HEK293 (cell line): ENCODE results near the gene TMEM185A.

Experiments
- CTCF ChIA-PET: fragments of 350-600 bp; formaldehyde crosslinking; extraction: SDS; loops from one replicate; lab custom pipeline; 2021; ENCODE audit warnings: antibody characterized with exemption; lab: Yijun Ruan, JAX
- POLR2A ChIA-PET: fragments of 300-600 bp; formaldehyde crosslinking; extraction: SDS; loops from one replicate; lab custom pipeline; 2020; ENCODE audit warnings: antibody characterized with exemption, inconsistent platforms; lab: Yijun Ruan, JAX
- H3K27ac ChIP-seq: fragments of 200-500 bp; sonication (Bioruptor generic); 2 replicates; pipeline ENCODE4 v1.5.1; 2014; ENCODE audit warnings: low read depth, low read length, control low read depth, inconsistent platforms; ENCODE audit errors: extremely low read depth
- H3K36me3 ChIP-seq, 2 experiments: fragments of 200-500 bp in 1 of 2; sonication (Bioruptor generic) in 1 of 2; 1 replicate in 1 of 2; 2 replicates in 1 of 2; pipeline ENCODE4 v1.5.1; 2014 to 2017; ENCODE audit warnings: inconsistent platforms in 2 of 2, low read length in 2 of 2; ENCODE audit not compliant: control insufficient read depth in 2 of 2, insufficient read depth in 1 of 2
- H3K4me1 ChIP-seq: fragments of 200-500 bp; sonication (Bioruptor generic); 2 replicates; pipeline ENCODE4 v1.5.1; 2014; ENCODE audit warnings: mild to moderate bottlenecking, low read length, inconsistent platforms; ENCODE audit not compliant: control insufficient read depth, insufficient read depth
- H3K4me3 ChIP-seq: 2 replicates; pipeline ENCODE4 v1.5.1; 2011; ENCODE audit warnings: low read depth, mild to moderate bottlenecking, control low read depth, low read length, moderate library complexity
- H3K9me3 ChIP-seq: fragments of 200-500 bp; sonication (Bioruptor generic); 2 replicates; pipeline ENCODE4 v1.5.1; 2014; ENCODE audit warnings: low read depth, low read length, inconsistent platforms; ENCODE audit not compliant: control insufficient read depth, insufficient read depth
- BCL11B ChIP-seq: fragments of 450-650 bp; formaldehyde crosslinking; IDR thresholded peaks from 2 replicates; pipeline ENCODE4 v1.5.1; 2016; ENCODE audit warnings: low read depth, missing biosample characterization, missing genetic modification characterization
- FEZF1 ChIP-seq: fragments of 450-650 bp; formaldehyde crosslinking; IDR thresholded peaks from 2 replicates; pipeline ENCODE4 v1.5.1; 2016; ENCODE audit warnings: missing biosample characterization, missing genetic modification characterization
- GLI2 ChIP-seq: fragments of 450-650 bp; formaldehyde crosslinking; IDR thresholded peaks from 2 replicates; pipeline ENCODE4; 2017; ENCODE audit warnings: missing biosample characterization, missing genetic modification characterization, low read depth, borderline replicate concordance
- OSR2 ChIP-seq: fragments of 450-650 bp; formaldehyde crosslinking; IDR thresholded peaks from 2 replicates; pipeline ENCODE4 v1.5.1; 2016; ENCODE audit warnings: missing biosample characterization, missing genetic modification characterization
- OVOL3 ChIP-seq: fragments of 450-650 bp; formaldehyde crosslinking; IDR thresholded peaks from 2 replicates; pipeline ENCODE4 v1.5.1; 2016; ENCODE audit warnings: missing biosample characterization, missing genetic modification characterization
- YY2 ChIP-seq: fragments of 450-650 bp; formaldehyde crosslinking; IDR thresholded peaks from 2 replicates; pipeline ENCODE4 v1.5.1; 2016; ENCODE audit warnings: missing biosample characterization, missing genetic modification characterization
- ZBTB8A ChIP-seq: fragments of 450-650 bp; formaldehyde crosslinking; IDR thresholded peaks from 2 replicates; pipeline ENCODE4 v1.5.1; 2016; ENCODE audit warnings: missing biosample characterization, missing genetic modification characterization
- ZFHX2 ChIP-seq: fragments of 450-650 bp; formaldehyde crosslinking; conservative IDR thresholded peaks from 2 replicates; pipeline ENCODE4 v1.5.1; 2016; ENCODE audit warnings: missing biosample characterization, missing genetic modification characterization
- ZIC2 ChIP-seq: fragments of 450-650 bp; formaldehyde crosslinking; IDR thresholded peaks from 2 replicates; pipeline ENCODE4 v1.5.1; 2016; ENCODE audit warnings: missing biosample characterization, missing genetic modification characterization
- ZNF114 ChIP-seq: fragments of 450-650 bp; formaldehyde crosslinking; IDR thresholded peaks from 2 replicates; pipeline ENCODE4 v1.5.0; 2017; ENCODE audit warnings: missing biosample characterization, missing genetic modification characterization
- ZNF202 ChIP-seq: fragments of 450-650 bp; formaldehyde crosslinking; IDR thresholded peaks from 2 replicates; pipeline ENCODE4 v1.5.1; 2016; ENCODE audit warnings: missing biosample characterization, missing genetic modification characterization, borderline replicate concordance
- ZNF221 ChIP-seq: fragments of 450-650 bp; formaldehyde crosslinking; IDR thresholded peaks from 2 replicates; pipeline ENCODE4 v1.5.1; 2017; ENCODE audit warnings: missing biosample characterization, missing genetic modification characterization, borderline replicate concordance
- ZNF311 ChIP-seq: fragments of 450-650 bp; formaldehyde crosslinking; IDR thresholded peaks from 2 replicates; pipeline ENCODE4 v1.5.1; 2017; ENCODE audit warnings: missing biosample characterization, missing genetic modification characterization, borderline replicate concordance
- ZNF521 ChIP-seq: fragments of 450-650 bp; formaldehyde crosslinking; IDR thresholded peaks from 2 replicates; pipeline ENCODE4 v1.5.1; 2017; ENCODE audit warnings: missing biosample characterization, mild to moderate bottlenecking, missing genetic modification characterization
- ZNF621 ChIP-seq: fragments of 450-650 bp; formaldehyde crosslinking; IDR thresholded peaks from 2 replicates; pipeline ENCODE4 v1.5.1; 2017; ENCODE audit warnings: missing biosample characterization, missing genetic modification characterization
- ZNF623 ChIP-seq: fragments of 450-650 bp; formaldehyde crosslinking; IDR thresholded peaks from 2 replicates; pipeline ENCODE4 v1.5.1; 2016; ENCODE audit warnings: missing biosample characterization, missing genetic modification characterization
- ZNF624 ChIP-seq: fragments of 450-650 bp; formaldehyde crosslinking; IDR thresholded peaks from 2 replicates; pipeline ENCODE4 v1.5.1; 2017; ENCODE audit warnings: missing biosample characterization, missing genetic modification characterization
- ZNF664 ChIP-seq: fragments of 450-650 bp; formaldehyde crosslinking; IDR thresholded peaks from 2 replicates; pipeline ENCODE4 v1.5.1; 2016; ENCODE audit warnings: missing biosample characterization, missing genetic modification characterization
- ZNF791 ChIP-seq: fragments of 450-650 bp; formaldehyde crosslinking; IDR thresholded peaks from 2 replicates; pipeline ENCODE4 v1.5.1; 2016; ENCODE audit warnings: missing biosample characterization, missing genetic modification characterization
- ZNF843 ChIP-seq: fragments of 450-650 bp; formaldehyde crosslinking; IDR thresholded peaks from 2 replicates; pipeline ENCODE4 v1.5.1; 2016; ENCODE audit warnings: missing biosample characterization, missing genetic modification characterization
- ZSCAN23 ChIP-seq: fragments of 450-650 bp; formaldehyde crosslinking; IDR thresholded peaks from 2 replicates; pipeline ENCODE4 v1.5.1; 2016; ENCODE audit warnings: missing biosample characterization, missing genetic modification characterization
- TF ChIP-seq, protein P1 (sequence below): fragments of 450-650 bp; formaldehyde crosslinking; IDR thresholded peaks from 2 replicates; pipeline ENCODE4 v1.5.1; 2016; ENCODE audit warnings: missing biosample characterization, missing genetic modification characterization, borderline replicate concordance
- TF ChIP-seq, protein P2 (sequence below): fragments of 450-650 bp; formaldehyde crosslinking; IDR thresholded peaks from 2 replicates; pipeline ENCODE4 v1.5.1; 2017; ENCODE audit warnings: missing biosample characterization, missing genetic modification characterization
- TF ChIP-seq, protein P3 (sequence below): fragments of 450-650 bp; formaldehyde crosslinking; IDR thresholded peaks from 2 replicates; pipeline ENCODE4 v1.5.1; 2017; ENCODE audit warnings: missing biosample characterization, mild to moderate bottlenecking, missing genetic modification characterization, moderate library complexity
- TF ChIP-seq, protein P4 (sequence below): fragments of 450-650 bp; formaldehyde crosslinking; IDR thresholded peaks from 2 replicates; pipeline ENCODE4 v1.5.1; 2016; ENCODE audit warnings: missing biosample characterization, missing genetic modification characterization
- TF ChIP-seq, protein P5 (sequence below): fragments of 450-650 bp; formaldehyde crosslinking; IDR thresholded peaks from 2 replicates; pipeline ENCODE4 v1.5.1; 2016; ENCODE audit warnings: missing biosample characterization, missing genetic modification characterization

Gene TMEM185A

DNA sequence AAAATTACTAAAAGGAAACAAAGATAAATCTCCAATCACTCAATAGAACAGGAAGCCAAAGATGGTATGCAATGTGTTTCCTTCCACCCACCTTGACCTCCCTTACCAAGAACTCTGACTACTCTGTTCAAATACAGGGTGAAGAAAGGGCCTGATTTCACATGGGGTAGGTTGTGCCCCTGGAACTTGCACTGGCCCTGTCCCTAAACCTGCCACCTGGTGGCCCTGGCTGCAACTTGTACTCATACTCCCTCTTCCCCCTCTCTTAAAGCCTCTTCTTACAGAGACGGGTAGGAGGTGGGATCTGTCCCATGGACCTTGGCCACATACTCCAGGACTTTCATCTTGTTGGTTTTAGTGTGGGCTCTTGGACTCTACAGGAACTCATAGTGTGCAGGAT lies 17.3 kb upstream of the TMEM185A start:
- Histone ChIP-seq H3K36me3 (no peaks in the 10 kb centered on the region), H3K9me3 (no peaks in the 10 kb centered on the region), H3K27ac (no peak overlapping the region), H3K4me3 (no peak overlapping the region), H3K4me1 (no peaks in the 10 kb centered on the region)
- ChIA-PET POLR2A (no interaction called here), CTCF (interaction anchor here (0.7 kb wide), 1 partner anchor 10 kb away, joined by 3 read pairs; no protein-coding TSS in a partner anchor)
- TF ChIP-seq ZNF843 (tag by site-specific recombination) (no peak), ZNF521 (tag by site-specific recombination) (no peak), ZNF623 (tag by site-specific recombination) (no peak), ZNF624 (tag by site-specific recombination) (no peak), ZNF791 (tag by site-specific recombination) (no peak), ZNF114 (tag by site-specific recombination) (no peak), ZSCAN23 (tag by site-specific recombination) (no peak), ZNF221 (tag by site-specific recombination) (no peak), BCL11B (no peak), ZFHX2 (no peak), OVOL3 (tag by site-specific recombination) (no peak), ZNF202 (tag by site-specific recombination) (no peak), ZBTB8A (tag by site-specific recombination) (no peak), ZIC2 (tag by site-specific recombination) (no peak), OSR2 (tag by site-specific recombination) (no peak)
- TF ChIP-seq, protein P1, sequence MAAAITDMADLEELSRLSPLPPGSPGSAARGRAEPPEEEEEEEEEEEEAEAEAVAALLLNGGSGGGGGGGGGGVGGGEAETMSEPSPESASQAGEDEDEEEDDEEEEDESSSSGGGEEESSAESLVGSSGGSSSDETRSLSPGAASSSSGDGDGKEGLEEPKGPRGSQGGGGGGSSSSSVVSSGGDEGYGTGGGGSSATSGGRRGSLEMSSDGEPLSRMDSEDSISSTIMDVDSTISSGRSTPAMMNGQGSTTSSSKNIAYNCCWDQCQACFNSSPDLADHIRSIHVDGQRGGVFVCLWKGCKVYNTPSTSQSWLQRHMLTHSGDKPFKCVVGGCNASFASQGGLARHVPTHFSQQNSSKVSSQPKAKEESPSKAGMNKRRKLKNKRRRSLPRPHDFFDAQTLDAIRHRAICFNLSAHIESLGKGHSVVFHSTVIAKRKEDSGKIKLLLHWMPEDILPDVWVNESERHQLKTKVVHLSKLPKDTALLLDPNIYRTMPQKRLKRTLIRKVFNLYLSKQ (tag by site-specific recombination), result no peak
- TF ChIP-seq, protein P2, sequence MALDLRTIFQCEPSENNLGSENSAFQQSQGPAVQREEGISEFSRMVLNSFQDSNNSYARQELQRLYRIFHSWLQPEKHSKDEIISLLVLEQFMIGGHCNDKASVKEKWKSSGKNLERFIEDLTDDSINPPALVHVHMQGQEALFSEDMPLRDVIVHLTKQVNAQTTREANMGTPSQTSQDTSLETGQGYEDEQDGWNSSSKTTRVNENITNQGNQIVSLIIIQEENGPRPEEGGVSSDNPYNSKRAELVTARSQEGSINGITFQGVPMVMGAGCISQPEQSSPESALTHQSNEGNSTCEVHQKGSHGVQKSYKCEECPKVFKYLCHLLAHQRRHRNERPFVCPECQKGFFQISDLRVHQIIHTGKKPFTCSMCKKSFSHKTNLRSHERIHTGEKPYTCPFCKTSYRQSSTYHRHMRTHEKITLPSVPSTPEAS (tag by site-specific recombination), result no peak
- TF ChIP-seq, protein P3, sequence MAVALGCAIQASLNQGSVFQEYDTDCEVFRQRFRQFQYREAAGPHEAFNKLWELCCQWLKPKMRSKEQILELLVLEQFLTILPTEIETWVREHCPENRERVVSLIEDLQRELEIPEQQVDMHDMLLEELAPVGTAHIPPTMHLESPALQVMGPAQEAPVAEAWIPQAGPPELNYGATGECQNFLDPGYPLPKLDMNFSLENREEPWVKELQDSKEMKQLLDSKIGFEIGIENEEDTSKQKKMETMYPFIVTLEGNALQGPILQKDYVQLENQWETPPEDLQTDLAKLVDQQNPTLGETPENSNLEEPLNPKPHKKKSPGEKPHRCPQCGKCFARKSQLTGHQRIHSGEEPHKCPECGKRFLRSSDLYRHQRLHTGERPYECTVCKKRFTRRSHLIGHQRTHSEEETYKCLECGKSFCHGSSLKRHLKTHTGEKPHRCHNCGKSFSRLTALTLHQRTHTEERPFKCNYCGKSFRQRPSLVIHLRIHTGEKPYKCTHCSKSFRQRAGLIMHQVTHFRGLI (tag by site-specific recombination), result no peak
- TF ChIP-seq, protein P4, sequence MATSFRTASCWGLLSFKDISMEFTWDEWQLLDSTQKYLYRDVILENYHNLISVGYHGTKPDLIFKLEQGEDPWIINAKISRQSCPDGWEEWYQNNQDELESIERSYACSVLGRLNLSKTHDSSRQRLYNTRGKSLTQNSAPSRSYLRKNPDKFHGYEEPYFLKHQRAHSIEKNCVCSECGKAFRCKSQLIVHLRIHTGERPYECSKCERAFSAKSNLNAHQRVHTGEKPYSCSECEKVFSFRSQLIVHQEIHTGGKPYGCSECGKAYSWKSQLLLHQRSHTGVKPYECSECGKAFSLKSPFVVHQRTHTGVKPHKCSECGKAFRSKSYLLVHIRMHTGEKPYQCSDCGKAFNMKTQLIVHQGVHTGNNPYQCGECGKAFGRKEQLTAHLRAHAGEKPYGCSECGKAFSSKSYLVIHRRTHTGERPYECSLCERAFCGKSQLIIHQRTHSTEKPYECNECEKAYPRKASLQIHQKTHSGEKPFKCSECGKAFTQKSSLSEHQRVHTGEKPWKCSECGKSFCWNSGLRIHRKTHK (tag by site-specific recombination), result no peak
- TF ChIP-seq, protein P5, sequence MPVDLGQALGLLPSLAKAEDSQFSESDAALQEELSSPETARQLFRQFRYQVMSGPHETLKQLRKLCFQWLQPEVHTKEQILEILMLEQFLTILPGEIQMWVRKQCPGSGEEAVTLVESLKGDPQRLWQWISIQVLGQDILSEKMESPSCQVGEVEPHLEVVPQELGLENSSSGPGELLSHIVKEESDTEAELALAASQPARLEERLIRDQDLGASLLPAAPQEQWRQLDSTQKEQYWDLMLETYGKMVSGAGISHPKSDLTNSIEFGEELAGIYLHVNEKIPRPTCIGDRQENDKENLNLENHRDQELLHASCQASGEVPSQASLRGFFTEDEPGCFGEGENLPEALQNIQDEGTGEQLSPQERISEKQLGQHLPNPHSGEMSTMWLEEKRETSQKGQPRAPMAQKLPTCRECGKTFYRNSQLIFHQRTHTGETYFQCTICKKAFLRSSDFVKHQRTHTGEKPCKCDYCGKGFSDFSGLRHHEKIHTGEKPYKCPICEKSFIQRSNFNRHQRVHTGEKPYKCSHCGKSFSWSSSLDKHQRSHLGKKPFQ (tag by site-specific recombination), result no peak

DNA sequence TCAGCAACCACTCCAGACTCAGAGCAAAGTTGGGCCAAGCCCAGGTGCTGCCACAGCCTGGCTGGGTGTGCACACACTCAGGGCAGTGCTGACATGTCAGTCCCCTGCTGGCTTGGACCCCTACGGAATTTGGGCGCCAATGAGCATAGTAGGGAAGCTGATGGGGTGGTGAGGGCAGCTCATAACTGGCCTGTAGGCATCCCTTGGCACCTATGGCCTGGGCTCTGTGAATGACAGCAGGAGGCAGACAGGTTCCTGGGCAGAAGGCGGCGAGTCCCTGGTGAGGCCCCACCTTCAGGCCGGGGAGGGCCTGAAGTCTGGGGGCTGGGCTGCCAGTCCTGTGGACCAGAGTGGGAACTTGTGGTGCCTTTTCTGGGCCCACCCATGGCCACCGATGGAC lies 15.9 kb upstream of the TMEM185A start:
- H3K27ac ChIP-seq, result no peak overlapping the region
- no peak overlapping the region for H3K4me3 ChIP-seq
- H3K36me3 ChIP-seq, result no peaks in the 10 kb centered on the region
- no peaks in the 10 kb centered on the region for H3K4me1 ChIP-seq
- ChIA-PET CTCF (no interaction called here), POLR2A (no interaction called here)
- TF ChIP-seq ZNF221 (tag by site-specific recombination) (no peak), YY2 (tag by site-specific recombination) (no peak), FEZF1 (no peak), ZNF664 (tag by site-specific recombination) (no peak), ZNF621 (tag by site-specific recombination) (no peak), ZNF311 (tag by site-specific recombination) (no peak), ZNF843 (tag by site-specific recombination) (no peak), GLI2 (tag by site-specific recombination) (no peak)
- no peaks in the 10 kb centered on the region for H3K9me3 ChIP-seq
